Measurements from ENCODE around the gene TNNI3K. TPM values are rescaled to one million over a fixed set of nuclear protein-coding genes. Genes with fewer than 3 reads are reported as not detected.

TNNI3K gene
- total RNA-seq, 1 experiment from 2014 or later = 0.49 TPM

- CTCF ChIA-PET = no interaction called here
- Histone ChIP-seq H3K9ac (ENCODE audit: low read length) (no peak overlapping the region), H3K4me2 (ENCODE audit: low read length) (no peak overlapping the region), H3K79me2 (ENCODE audit: insufficient read depth, low read length) (no peaks in the 10 kb centered on the region), H4K20me1 (ENCODE audit: insufficient read depth) (no peaks in the 10 kb centered on the region), H3K27me3 (ENCODE audit: insufficient read depth, low read length) (0 out of 2 replicates have a peak, but pooled peaks cover 4% of the 10 kb centered on the region), H3K4me3 (replicated peaks in 1 of 2; ENCODE audit: low read depth in 1 of 2, low read length in 2 of 2) (no peak overlapping the region), H2AFZ (ENCODE audit: low read depth, low read length, poor library complexity, severe bottlenecking) (no peak overlapping the region), H3K4me1 (ENCODE audit: control insufficient read depth in 1 of 2, insufficient read depth in 2 of 2, low read length in 2 of 2) (no peaks in the 10 kb centered on the region), H3K36me3 (ENCODE audit: control insufficient read depth in 1 of 2, insufficient read depth in 2 of 2, low read length in 2 of 2) (no peaks in the 10 kb centered on the region), H3K9me2 (ENCODE audit: insufficient read depth) (no peaks in the 10 kb centered on the region), H3K9me3 (ENCODE audit: control insufficient read depth in 1 of 2, insufficient read depth in 1 of 2, low read depth in 1 of 2, low read length in 2 of 2) (no peaks in the 10 kb centered on the region), H3K27ac (ENCODE audit: low read depth, low read length) (no peak overlapping the region)
- no peak for ATAC-seq
- POLR2A ChIA-PET = no interaction called here
- no peak for DNase-seq (ENCODE audit: low read depth, low spot score)
- intact Hi-C loops (cut with micrococcal nuclease) = no loop called here
- RAD21 ChIA-PET (ENCODE audit: low non-redundant PET in 1 of 2, low total read pairs in 2 of 2, uncharacterized antibody in 2 of 2, unreplicated experiment in 2 of 2) = no interaction called here
- no peak for TF ChIP-seq ATF3 (IDR thresholded peaks at IDR 0.05)
- no peak for TF ChIP-seq SP1 (IDR thresholded peaks at IDR 0.05; ENCODE audit: low read depth)
- no peak for TF ChIP-seq YY1 (IDR thresholded peaks at IDR 0.05; ENCODE audit: extremely low read depth, insufficient replicate concordance, low read depth, low read length)
- no peak for TF ChIP-seq REST (IDR thresholded peaks at IDR 0.05; ENCODE audit: low read depth)
- no peak for TF ChIP-seq POLR2AphosphoS5 (IDR thresholded peaks at IDR 0.05; ENCODE audit: low read depth, low read length)
- no peak for TF ChIP-seq CEBPB (IDR thresholded peaks at IDR 0.05; ENCODE audit: low read depth)
- no peak for TF ChIP-seq RAD21 (IDR thresholded peaks at IDR 0.05; ENCODE audit: low read depth)
- no peak for TF ChIP-seq JUND (IDR thresholded peaks at IDR 0.05)
- no peak for TF ChIP-seq MAX (IDR thresholded peaks at IDR 0.05)
- no peak for TF ChIP-seq TCF7L2 (IDR thresholded peaks at IDR 0.05; ENCODE audit: borderline replicate concordance, extremely low read depth, insufficient read depth, insufficient read length)
- TF ChIP-seq SIN3A (IDR thresholded peaks at IDR 0.05; ENCODE audit: low read depth) = no peak
- no peak for TF ChIP-seq EZH2phosphoT487 (IDR thresholded peaks at IDR 0.05; ENCODE audit: borderline replicate concordance)
- no peak for TF ChIP-seq FOSL1 (IDR thresholded peaks at IDR 0.05; ENCODE audit: low read depth)
- no peak for TF ChIP-seq ELF1 (IDR thresholded peaks at IDR 0.05; ENCODE audit: borderline replicate concordance, low read depth)
- TF ChIP-seq POLR2A (IDR thresholded peaks at IDR 0.05; ENCODE audit: borderline replicate concordance, extremely low read depth, insufficient read depth, insufficient read length) = no peak
- TF ChIP-seq EZH2 (IDR thresholded peaks at IDR 0.05) = no peak
- BruUV-seq (replicated peaks) = no TSS peak
Observed at GRCh38 chr1:74266001-74266400, 30.8 kb downstream of the TNNI3K start.
